Fibroblast of skin of back (primary cell): ENCODE measurements around the gene KRT79.

Experiments used
- DNase-seq: peaks from one replicate; pipeline ENCODE4 v3.0.0-alpha.2; 2013

The KRT79 gene

DNA sequence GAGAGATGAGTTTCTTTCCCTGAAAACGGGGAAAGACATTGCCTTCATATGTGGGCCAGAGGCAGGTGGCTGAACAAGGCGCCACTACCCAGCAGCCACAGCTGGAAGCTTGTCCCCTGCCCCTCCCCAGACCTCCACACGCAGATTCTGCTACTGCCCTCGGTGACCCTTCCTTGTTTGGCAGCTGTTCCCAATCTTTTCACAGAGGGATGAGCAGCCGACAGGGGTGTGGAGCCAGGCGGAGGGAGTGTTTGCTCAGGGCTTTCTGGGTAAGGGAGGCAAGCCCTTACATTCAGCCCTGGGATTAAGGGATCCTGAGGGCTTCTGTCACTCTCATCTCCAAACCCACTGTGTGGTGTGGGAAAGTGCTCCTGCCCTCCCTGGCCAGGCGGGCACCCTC is 15.7 kb downstream of the KRT79 start:
- DNase-seq, result no peak

- DNase-seq, result no peak
These were observed 16.3 kb downstream of the KRT79 start for GRCh38 chr12:52817699-52818238.

- no peak for DNase-seq
These were observed 17.0 kb downstream of the KRT79 start for GRCh38 chr12:52817003-52817698.

GRCh38 chr12:52815676-52816588 is 18.2 kb downstream of the KRT79 start:
- DNase-seq, result no peak

DNA sequence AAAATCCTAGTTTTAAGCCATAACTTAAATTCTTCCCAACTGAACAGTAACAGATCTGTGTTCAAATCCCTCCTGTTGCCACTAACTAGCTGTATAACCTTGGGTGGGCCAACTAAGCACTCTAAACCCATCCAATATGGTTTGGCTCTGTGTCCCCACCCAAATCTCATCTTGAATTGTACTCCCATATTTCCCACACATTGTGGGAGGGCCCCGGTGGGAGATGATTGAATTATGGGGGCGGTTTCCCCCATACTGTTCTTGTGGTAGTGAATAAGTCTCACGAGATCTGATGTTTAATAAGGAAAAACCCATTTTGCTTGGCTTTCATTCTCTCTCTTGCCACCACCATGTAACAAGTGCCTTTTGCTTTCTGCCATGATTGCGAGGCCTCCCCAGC is 18.9 kb downstream of the KRT79 start:
- no peak for DNase-seq

DNA sequence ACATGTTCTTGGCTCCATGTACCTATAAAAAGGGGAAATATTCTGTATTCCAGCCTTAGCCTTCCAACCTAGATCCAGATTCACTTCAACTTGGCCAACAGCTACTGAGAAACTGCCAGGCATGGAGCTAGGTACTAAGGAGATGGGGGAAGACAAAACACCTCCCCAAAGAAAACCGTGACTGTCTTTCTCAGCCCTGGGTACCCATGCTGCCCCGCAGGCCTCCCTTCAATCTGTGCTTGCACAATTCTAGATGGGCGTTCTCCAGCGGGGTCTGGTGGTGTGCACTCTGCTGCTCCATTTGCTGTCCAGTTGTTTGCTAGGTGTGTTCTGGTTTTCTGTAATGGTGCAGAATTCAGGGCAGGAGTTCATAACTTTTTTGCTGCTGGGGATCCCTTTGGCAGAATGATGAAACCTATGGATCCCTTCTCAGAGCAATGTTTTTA is 19.4 kb downstream of the KRT79 start:
- no peak for DNase-seq

GRCh38 chr12:52813885-52814709 is 20.0 kb downstream of the KRT79 start, which contains the start of gene KRT4:
TSS of gene KRT4 (minus strand) at chr12:52814116. CDS start at chr12:52814058, 58 bp downstream.
- no peak for DNase-seq

GRCh38 chr12:52813203-52813819 is 20.8 kb downstream of the KRT79 start:
- no peak for DNase-seq

DNA sequence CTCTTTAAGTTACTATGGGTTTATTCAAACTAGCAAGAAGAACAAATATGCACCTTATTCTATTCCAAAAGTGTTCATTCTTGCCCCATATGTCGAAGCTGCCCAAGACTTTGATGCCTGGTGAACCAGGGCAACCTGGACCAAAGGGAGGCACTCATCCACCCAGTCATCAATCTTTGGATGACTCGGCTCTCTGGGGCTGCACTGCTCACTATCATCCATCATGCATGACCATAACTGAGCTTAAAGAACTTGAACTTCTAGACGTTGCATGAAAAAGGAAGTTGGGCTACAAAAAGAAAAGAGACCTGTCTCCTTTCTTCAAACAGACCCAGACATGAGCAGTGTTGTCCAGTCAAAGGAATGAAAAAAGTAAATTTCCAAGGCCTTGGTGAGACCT is 21.4 kb downstream of the KRT79 start:
- no peak for DNase-seq

- DNase-seq, result no peak
These were observed 22.1 kb downstream of the KRT79 start for GRCh38 chr12:52812073-52812400.

DNA sequence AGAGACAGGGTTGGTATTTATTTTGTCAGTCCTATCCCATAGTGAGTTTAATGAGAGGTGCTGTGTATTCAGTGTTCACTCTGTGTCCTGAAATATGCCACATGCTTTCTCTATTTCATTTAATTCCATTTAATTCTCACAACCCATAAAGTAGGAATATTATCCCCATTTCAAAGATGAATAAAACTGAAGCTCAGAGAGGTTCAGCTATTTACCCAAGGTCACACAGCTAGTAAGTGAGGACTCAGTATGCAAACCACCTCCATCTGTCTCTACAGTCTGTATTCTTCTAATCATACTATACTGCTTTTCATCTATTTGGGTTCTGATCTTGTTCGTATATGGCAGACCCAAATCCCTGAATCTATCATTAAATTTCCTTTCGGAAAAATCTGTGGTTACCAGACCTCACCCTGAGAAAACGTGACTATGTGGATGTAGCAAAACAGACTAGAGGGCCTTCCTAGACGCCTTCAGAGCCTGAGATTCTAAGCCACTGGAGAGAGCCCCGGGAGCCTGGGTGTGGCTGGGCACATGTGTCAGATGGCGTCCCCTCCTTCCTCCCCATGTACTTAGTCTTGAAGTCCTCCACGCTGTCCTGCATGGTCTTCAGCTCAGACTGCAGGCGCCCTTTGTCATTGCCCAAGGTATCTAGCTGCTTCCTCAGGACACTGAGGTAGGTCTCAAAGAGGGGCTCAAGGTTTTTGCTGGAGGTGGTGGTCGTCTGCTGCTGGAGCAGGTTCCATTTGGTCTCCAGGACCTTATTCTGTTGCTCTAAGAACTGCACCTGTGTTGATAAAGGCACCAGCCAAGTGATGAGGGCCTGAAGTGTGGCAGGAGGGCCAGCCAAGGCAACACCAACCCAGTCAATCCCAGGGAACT is 22.7 kb downstream of the KRT79 start:
- DNase-seq, result no peak

DNA sequence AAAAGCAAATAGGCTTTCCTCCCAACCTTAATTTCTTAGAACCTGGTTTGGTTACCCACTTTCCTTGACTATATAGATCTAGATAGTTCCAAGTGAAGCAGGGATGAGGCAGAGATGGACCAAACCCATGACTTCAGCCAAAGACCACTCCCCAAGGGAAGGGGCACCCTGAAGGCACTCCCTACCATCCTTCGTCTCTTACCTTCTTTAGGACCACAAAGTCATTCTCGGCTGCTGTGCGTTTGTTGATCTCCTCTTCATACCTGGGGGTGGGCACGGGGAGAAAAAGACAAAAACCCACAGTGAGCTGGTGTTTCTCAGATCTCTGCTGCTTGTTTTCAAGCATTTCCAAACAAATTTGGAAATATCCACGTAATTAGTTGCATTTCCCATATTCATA is 23.6 kb downstream of the KRT79 start:
- DNase-seq, result no peak

GRCh38 chr12:52809166-52809565 is 24.9 kb downstream of the KRT79 start:
- DNase-seq, result no peak

GRCh38 chr12:52808573-52809160 is 25.4 kb downstream of the KRT79 start:
- DNase-seq, result no peak

GRCh38 chr12:52807544-52808470 is 26.3 kb downstream of the KRT79 start:
- no peak for DNase-seq

DNA sequence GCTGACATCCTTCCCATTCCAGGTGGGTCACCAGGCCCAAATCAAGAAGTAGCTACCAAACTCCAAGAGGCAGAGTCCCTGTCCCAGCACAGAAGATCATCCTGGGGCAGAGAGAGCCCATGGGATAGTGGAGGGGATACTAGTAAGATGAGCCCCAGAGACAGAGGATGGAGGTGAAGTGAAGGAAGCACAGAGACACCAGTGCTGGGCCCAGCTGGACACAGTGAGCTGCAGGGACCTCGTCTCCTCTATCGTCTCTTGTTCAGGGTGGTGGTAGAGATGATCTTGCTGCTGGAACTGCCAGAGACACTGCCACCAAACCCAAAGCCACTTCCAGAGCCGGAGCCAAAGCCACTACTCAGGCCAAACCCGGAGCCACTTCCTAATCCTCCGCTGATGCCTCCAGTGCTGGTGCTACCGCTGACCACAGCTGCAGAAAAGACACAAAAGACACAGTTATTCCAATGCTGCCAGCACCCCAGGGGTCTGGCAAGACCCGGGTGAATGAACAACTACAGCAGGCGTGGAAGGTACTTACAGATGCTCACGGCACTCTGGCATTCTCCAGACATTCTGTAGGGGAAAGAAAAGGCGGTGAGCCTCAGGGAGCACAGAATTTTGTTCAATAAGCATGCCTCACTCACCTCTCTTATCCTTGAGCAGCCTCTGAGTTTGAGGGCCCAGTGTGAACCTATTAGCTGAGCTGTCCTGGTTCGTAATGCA is 27.1 kb downstream of the KRT79 start:
- DNase-seq, result no peak

- DNase-seq, result no peak
These were observed 27.8 kb downstream of the KRT79 start for GRCh38 chr12:52806169-52806811.

DNA sequence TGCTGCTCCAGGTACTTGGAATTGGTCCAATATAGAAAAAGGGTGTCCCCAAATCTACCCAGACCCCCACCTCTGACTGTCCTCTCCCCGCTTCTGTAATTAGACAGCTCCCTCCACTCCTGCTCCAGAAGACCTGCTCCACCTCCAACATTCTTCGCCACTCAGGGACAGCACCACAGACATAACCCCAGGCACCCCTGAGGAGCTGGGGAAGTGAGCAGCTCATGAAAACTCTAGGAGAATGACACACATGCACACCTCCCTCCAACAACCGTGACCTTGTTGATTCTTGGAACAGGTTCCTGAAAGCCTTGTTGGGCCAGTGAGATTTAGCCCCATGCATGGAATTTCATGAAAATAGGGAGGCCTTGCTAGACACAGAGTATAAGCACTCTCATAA is 28.4 kb downstream of the KRT79 start:
- DNase-seq, result no peak
